Stimulated activated CD4-positive, alpha-beta T cell treated with anti-CD3 and anti-CD28 coated beads, Interleukin-2, amount 100 ng/mL, for 24 hours (primary cell): Measurements from ENCODE around the gene RRM1.
"Not testable (repeated sequence)": the region's sequence is repeated elsewhere in the genome, so short reads cannot be mapped to it uniquely, and the experiment has no call there.

ENCODE experiments used
- DNase-seq, 2 donors: peaks; one replicate each; pipeline ENCODE4 v3.0.0-alpha.2; 2020

RRM1 gene

GRCh38 chr11:4146070-4146771, 51.6 kb downstream of the RRM1 start:
- DNase-seq = no peak

DNA sequence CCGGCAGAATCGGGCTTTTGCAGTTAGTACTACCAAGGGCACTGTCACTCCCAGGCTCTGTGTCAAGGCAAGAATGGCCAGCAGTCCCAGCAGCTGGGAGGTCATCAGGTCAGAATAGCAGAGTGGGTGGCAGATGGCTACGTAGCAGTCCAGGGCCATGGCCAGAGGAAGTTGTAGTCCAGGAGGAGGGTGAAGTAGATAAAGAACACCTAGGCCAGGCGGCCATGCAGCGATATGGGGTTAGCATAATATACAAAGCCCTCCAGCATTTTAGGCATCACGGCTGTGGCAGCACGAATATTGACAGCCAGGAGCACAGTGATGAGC, 52.1 kb downstream of the RRM1 start:
- DNase-seq = no peak

DNA sequence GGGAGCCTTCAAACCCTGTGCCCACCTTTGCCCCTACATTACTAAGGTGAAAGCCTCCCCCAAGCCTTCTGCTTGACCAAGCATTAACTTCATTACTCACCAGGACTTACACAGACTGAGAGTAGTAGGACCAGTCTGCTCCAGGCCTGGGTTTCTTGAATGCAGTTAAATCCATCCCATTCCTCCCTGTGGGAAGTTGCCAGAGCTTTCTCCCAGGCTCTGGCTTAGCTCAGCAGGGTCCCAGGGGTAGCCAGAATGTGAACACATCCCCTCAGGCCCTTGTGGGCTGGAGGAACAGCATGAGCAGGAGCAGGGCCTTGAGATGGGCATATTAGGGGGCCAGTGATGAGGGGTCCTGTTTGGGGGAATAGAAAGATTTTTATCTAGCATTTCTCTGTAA, 59.9 kb downstream of the RRM1 start:
- DNase-seq = no peak

DNA sequence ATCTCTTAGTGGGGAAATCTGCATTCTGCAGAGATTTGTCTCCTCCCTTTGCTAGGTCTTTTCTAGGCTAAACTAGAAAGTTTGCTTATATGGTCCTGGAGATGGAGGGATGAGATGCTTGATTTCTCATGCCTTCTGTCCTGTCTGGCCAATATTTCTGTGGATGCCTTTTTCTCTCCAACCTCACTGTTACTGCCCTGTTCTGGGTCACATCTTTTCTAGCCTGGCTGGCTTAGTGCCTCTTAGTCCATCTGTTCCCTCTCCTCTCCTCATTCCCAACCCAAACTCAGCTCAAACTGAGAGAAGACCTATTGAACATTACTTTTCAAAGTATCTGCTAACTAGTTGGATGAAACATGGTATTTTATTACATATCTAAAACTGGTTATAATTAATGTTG, 62.0 kb downstream of the RRM1 start:
- no peak for DNase-seq

- DNase-seq = not testable (repeated sequence)
These were observed 64.2 kb downstream of the RRM1 start for GRCh38 chr11:4158818-4159217.

GRCh38 chr11:4161305-4161704, 66.7 kb downstream of the RRM1 start:
- no peak for DNase-seq

DNA sequence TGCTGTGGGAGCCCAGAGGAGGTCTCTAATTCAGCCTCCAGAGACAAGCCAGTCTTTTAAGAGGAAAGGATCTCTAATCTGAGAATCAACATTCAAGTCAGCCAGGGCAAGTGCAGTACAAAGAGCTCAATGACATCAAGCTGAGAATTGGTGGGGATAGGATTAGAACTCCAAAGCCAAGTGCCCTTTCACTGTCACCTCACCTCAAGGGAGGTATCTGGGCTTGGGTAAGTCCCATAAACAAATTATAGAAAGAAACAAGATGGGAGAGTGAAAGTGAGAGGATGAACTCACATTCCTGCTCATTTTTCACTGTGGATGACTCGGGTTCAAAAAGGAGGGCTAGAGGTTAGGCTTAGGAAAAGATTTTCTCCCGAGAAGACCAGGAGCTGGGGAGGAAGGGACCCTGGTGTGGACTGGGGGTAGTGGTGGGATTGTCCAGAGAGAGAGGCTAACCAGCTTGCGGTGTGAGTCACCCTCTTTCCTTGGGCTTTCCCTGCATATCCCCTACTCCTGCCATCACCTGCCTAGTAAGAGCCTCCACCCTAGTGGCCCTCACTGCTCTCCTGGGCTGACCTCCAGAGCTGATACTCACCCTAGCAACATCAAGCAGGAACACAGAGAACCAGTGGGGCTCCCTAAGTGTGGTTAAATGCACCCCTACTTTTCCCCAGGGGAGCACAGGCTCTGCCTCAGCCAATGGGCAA, 70.4 kb downstream of the RRM1 start:
- no peak for DNase-seq

GRCh38 chr11:4167292-4167691, 72.7 kb downstream of the RRM1 start:
- no peak for DNase-seq

DNA sequence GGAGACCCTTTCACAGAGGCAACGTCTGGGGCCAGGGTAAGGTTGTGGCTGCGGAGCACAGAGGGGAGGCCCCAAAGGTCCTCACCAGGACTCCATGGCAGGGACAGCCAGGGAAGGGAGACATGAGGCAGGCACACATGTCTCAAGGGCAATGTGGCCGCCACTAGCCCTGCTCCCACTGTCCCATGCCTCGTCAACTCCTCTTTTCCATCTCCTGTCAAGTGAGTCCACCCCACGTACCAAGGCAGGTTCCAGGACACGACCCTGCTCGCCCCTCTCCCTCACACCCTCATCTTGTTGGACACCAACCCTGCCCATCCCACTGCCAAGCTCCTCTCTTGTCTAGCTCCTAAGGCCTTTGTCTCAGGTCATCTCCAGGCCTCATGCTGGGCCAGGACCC, 73.2 kb downstream of the RRM1 start:
- no peak for DNase-seq

DNA sequence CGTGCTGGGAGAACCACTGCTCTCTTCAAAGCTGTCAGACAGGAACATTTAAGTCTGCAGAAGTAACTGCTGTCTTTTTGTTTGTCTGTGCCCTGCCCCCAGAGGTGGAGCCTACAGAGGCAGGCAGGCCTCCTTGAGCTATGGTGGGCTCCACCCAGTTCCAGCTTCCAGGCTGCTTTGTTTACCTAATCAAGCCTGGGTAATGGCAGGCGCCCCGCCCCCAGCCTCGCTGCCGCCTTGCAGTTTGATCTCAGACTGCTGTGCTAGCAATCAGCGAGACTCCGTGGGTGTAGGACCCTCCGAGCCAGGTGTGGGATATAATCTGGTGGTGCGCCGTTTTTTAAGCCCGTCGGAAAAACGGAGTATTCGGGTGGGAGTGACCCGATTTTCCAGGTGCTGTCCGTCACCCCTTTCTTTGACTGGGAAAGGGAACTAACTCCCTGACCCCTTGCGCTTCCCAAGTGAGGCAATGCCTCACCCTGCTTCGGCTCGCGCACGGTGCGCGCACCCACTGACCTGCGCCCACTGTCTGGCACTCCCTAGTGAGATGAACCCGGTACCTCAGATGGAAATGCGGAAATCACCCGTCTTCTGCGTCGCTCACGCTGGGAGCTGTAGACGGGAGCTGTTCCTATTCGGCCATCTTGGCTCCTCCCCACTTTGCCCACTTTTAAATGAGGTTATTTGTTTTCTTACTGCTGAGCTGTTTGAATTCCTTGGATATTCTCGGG, 81.2 kb downstream of the RRM1 start:
- not testable (repeated sequence) for DNase-seq

DNA sequence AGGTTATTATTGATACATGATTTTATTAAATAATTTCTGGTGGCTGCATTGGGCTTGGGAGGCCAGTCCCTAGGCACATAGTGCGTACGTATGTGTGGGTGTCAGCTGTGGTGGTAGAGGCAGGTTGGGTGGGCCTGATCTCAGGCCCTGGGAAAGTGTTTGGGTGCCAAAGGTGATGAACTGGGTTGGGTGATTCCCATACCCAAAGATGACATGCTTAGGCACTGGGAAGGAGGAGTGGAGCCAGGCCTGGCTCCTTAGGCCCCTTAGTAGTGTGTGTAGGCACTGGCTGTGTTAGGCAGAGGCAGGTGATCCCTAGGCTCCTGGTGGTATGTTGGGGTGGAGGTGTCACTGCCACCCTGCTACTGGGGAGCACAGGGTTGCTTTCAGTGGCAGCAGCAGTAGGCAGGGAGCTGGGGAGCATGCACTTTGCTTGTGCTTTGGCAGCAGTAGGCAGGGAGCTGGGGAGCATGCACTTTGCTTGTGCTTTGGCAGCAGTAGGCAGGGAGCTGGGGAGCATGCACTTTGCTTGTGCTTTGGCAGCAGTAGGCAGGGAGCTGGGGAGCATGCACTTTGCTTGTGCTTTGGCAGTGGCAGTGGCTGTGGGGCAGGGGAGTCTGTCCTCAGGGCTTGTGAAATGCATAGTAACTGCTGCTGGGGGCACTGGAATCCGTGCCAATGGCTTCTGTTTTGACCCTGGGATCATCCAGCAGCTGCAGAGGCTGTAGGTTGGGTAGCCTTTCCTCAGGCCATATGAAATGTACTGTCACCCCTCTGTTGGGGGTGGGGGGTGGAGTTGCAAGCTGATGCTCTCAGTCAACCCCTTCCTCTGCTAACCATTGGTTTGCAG, 84.4 kb downstream of the RRM1 start:
- DNase-seq = no peak

- no peak for DNase-seq
These were observed 86.0 kb downstream of the RRM1 start for GRCh38 chr11:4180441-4181183.

- peak in 1 of 2 donors; percentile 56 for DNase-seq
These were observed 87.5 kb downstream of the RRM1 start for GRCh38 chr11:4181782-4182721.

GRCh38 chr11:4183410-4184057, 88.9 kb downstream of the RRM1 start:
- DNase-seq = no peak

DNA sequence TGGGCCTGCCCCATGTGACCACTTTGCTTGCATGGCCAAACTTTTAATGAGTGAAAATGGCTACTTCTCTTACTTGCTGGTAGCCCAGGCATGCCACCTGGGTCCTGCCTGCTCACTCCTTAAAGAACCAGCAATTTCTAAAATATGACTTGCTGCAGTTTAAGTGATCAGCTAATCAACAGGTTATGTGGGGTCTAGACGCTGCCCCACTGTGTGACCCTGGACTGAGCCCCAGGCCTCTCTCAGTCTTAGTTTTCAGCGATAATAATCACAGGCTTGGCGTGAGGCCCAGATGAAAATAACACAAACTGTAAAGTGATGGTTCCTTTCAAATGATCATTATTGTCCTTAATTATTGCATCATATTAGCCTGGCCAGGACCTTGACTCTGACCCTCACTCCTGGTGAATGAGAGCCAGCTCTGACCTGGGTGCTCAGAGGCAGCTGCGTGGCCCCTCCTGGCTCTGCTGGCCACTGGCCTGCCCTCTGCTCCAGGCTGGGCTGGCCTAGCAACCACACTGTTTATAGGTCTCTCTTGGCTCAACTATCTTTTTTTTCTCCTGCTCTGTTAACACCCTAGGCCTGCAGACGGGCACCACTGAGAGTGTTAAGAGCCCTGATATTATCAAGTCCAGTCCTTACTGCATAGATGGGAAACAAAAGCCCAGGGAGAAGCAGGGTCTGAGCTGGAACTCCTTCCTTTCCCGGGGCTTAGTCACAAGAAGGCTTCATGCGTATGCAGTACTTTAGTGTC, 89.7 kb downstream of the RRM1 start:
- no peak for DNase-seq

DNA sequence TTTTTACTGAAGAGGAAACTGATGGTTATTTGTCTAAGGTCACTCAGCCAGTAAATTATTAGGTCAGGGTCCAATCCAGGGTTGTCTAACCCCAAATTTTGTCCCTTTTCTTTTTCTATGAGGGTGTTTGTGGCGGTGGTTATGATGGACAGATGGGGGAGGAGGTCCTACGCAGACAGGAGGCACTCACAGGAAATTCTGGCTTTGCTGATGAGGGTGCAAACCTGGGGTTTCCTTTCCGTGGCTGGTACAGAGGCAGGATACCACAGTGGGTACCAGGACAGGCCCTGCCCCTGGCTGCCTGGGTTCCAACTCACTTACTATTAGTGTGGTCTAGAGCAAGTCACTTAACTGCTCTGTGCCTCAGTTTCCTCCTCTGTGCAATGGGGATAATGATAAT, 91.0 kb downstream of the RRM1 start:
- DNase-seq = no peak

- no peak for DNase-seq
These were observed 92.0 kb downstream of the RRM1 start for GRCh38 chr11:4186464-4187054.

GRCh38 chr11:4187055-4187988, 92.7 kb downstream of the RRM1 start:
- peak; percentile 89 to 91 for DNase-seq
